Measurements from ENCODE around the gene CEP104.

The CEP104 gene

DNA sequence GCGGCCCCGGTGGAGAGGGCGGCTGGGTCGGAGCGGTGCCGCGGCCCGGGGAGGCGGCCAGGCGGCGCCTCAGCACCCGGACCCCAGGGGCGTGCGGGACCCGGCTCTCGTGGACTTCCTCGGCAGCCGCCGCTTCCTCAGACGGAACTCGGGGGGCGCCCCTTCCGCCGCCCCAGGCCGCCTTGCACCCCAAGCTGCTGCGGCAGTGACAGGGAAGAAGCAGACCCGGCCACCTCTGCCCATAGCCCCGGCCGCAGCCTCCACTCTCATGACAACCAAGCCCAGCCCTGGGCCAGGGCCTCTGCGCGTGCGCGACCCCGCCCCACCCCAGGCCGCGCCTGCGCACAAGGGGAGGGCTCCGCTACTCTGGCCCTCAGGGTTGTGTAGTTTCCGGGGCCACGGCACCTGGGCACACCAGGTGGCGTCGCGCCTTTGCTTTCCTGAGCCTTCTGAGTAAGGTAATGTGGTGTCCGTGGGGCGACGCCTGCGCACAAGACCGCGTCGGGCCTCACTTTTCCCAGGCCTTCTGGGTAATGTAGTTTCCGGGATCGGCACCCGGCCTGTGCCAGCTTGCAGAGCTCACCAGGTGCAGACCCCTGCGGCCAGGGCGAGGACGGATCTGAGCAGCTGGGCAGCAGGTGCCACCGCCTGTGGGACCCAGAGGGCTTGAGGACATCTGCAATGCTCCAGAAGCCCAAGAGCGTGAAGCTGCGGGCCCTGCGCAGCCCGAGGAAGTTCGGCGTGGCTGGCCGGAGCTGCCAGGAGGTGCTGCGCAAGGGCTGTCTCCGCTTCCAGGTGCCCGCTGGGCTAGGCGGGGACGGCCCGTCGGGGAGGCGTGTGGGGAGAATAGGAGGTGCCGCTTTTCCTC lies at the start of gene CEP104, which contains the start of gene DFFB:
Gene CEP104, minus strand, starts transcription at position 289 of the 868 bp plus-strand sequence. CDS start 4,804 bp downstream, outside the sequence.
Gene DFFB, plus strand, starts transcription at position 554 of the 868 bp plus-strand sequence. Its CDS starts 128 bp downstream, at position 682.
- DNase-seq, result peak; percentile 97 to 99 (median 98)

DNA sequence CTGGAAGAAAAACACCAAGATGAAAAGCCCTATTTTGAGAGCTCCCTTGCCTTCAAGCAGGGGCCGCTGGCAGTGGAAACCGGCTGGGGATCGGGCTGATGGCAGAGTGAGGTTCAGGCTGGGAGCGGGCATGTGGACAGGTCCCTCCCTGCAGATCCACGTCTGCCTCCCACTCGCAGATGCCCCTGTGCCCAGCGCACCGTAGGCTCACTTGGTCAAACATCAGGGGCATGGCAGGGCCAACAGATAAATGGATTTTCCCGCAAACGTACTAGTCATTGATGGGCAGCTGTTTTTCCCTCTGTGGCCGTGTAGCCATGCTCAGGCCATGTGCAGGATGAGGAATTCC lies 49.6 kb upstream of the CEP104 start:
- no peak for DNase-seq

DNA sequence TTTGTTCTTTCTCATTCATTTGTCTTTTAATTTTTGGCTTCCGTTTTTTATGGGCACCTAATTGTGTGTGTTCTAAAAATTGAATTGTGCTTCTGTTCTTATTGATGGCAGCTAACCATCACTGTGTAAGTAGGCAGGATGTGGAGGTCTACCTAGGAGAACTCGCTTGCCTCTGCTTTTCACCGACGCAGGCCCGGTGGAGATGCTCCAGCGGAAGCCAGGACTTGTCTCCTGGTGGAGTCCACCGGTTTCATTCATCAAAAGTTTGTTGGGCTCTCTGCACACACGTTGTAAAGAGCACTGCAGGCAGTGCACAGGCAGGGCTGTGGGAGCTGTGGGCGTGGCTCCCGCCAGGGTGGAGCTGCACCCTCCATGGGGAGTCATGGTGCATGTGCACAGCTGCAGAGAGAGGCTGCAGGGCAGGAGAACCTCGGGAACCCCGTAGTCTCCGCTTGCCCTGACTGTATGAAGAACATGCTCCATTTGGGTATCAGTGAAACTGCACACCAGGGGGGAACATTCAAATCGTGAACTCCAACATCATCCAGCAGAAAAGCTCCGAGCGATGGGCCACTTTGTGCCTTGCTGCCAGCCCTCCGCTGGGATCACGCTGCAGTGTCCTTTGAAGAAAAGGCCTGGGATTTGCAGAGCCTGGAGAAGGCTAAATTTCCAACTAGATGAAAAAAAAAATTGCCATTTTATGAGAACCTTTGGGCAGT lies 49.1 kb upstream of the CEP104 start:
- DNase-seq, result peak in 1 of 3 experiments; percentile 2

DNA sequence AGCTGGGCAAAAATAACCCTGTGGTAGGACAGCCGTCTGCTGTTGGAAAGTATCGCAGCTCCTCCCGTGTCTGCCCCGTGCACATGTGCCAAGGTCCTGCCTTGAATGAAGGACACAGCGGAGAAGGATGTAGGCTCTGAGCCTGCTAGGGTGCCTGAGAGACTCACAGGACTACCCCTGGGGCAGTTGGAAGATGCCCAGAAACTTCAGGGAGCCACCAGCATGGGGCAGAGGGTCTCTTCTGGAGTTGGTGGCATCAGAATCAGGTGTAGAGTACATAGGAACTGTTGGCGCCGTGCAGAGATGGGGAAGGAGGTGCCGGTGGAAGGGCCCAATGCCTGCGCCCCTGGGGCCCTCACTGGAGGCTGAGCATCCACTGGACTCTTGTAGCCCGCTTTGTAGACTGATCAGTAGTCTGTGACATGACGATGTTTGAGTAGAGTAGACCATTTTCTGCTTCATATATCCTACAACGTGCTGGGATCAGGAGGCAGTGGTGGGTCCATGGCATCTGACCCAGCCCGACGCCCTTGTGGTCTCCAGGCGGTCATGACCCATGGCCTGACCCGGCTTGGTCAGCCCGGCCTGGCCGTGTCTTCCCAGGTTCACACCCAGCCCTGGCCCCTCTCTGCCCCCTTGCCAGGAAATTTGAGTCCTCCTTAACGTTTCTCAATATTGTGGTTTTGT lies 48.4 kb upstream of the CEP104 start:
- no peak for DNase-seq

DNA sequence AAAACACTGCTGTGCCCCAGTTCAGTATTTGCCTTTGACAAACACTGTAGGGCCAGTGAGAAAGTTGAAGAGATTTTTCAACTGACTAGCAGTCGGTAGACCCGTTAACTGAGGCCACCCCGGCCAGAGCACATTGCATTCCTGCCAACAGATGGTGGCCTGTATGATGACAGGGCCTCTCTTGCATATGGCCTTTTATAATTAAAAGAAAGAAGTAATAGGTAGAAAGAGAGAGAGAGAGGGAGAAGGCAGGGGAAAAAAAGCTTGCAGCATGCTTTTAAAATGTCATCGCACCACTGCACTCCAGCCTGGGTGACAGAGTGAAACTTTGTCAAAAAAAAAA lies 47.8 kb upstream of the CEP104 start:
- no peak for DNase-seq

DNA sequence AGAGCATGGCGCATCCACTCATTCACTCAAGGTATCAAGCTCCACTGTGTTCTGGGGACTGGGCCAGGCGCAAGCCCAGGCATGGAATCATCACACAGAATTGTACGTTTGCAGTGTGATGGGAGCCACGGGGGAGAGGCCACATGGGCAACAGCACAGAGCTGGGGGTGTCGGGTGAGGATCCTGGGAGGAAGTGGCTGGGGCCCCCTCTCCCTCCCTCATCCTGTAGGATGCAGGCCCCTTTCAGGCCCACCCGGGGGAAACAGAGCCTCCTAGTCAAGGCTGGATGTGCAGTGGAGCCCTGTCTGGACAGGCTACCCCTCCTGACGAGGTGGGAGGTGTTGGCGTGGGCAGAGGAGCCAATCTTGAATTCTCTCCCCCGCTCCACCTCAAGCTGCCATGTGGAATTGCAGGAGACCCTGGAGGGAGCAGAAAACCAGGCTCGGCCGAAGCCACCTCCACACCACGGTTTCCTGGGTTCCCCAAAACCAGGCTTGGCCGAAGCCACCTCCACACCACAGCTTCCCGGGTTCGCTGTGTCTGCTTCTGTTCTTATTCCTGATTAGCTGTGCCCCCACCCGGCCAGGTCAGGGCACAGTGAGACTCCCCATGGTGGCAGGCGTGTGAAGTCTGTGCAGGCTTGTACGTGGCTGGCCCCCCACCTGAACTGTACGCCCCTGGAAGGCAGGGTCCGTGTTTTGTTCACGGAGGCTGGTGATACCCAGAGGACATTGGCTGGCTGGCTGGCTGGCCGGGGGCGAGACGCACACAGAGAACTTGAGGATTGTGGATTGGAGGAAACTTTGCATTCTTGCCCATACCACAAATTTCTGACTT lies 47.2 kb upstream of the CEP104 start:
- no peak for DNase-seq

DNA sequence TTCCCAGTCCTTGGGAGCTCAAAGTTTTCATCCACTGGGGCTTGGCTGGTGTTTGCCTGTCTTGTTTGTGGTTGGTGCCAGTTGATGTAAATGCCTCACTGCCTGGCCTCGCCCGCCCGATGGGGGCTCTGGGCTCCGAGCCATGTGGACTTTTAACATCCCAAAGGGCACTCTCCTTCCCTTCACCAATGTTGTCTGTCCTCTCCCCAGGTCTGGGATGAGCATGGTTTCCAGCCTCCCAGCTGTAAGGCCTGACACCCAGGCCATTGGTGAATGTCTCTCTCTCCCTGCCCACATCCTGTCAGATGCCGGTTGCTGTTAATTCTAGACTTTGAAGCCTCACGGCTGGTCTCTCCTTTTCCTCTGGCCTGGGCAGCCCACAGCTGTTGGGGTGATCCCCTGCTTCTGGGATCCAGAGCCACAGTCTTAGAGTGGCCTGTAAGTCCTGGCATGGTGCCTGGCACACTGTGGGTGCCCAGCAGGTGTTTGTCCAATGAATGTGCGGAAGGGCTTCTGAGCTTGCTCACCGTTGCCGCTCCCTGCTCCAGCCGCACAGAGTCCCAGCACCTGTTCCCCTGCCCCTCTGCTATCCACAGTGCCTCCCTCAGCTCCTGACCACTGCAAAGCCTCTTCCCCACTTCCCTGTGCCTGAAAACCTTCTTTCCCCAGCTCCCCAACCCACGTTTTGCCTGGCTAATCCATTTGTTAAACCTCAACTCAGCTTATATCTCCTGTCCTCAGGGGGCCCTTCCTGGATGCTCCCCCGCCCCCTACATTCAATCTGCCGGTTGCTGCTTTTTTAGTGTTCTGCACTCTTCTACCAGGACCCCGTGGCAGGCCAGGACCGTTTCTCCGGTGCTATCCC lies 46.4 kb upstream of the CEP104 start:
- DNase-seq, result peak in 2 of 3 experiments; percentile 63 to 83

DNA sequence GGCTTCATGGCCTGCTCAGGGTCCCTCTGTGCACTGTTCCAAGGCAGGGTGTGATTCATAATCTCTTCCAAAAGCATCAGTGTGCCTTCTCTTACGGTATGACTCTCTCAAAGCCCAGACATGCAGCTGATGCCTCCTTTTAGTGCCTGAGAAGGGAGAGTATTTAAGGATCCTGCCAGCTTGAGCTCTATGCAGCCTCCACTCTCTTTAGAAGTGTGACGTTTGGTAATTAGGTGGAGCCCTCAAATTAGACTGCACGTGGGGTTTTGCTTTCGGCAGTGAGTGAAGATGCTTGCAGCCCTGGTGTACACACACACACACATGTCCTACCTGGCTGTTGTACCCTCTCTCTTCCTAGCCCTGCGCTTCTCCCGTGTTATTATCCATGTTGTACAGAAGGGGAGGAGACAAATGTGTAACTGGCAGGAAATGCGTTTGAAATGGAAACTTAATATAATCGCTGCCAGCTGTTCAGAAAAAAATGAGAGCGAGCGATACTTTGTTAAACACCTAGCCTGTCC lies 45.6 kb upstream of the CEP104 start:
- DNase-seq, result peak in 1 of 3 experiments; percentile 42

DNA sequence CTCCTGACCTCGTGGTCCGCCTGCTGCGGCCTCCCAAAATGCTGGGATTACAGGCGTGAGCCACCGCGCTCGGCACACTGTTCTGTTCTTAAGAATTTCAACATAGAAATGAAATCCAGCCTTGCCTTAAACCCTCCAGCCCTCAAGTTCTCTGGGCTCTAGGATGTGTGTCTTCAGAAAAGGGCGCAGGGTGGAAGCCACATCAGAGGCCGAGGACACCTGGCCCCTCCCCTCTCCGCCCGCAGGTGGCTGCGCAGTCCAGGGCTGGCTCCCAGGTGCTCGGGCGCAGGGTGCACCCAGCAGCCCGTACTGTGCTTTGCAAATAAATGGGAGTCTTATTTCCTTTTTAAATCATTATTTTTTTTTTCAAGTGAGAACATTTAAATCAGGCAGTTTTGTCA lies 45.1 kb upstream of the CEP104 start:
- no peak for DNase-seq

DNA sequence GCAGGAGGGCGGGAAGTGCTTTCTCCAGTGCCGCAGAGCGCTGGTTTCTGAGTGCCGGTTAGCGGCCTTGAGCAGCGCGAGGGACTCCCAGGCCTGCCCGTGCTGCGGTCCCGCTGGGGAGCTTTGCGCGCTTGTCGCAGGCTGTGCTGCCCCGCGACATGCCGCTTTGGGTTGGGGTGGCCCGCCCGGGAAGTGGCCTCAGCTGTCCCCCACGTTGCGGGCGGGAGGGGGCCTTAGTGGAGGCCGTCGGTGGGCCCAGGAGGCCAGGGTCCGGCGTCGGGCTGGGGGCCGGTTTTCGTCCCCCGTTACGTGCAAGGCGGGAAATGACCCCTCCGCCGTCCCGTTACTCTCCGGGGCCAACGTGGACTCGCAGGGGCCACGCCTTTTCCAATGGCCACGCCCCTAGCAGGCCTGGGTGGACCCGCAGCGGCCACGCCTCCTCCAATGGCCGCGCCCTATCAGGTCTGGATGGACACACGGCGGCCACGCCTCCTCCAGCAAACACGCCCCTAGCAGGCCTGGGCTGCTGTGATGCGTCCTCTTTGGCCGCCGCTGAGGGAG lies 44.0 kb upstream of the CEP104 start:
- peak; percentile 90 to 96 (median 96) for DNase-seq

DNA sequence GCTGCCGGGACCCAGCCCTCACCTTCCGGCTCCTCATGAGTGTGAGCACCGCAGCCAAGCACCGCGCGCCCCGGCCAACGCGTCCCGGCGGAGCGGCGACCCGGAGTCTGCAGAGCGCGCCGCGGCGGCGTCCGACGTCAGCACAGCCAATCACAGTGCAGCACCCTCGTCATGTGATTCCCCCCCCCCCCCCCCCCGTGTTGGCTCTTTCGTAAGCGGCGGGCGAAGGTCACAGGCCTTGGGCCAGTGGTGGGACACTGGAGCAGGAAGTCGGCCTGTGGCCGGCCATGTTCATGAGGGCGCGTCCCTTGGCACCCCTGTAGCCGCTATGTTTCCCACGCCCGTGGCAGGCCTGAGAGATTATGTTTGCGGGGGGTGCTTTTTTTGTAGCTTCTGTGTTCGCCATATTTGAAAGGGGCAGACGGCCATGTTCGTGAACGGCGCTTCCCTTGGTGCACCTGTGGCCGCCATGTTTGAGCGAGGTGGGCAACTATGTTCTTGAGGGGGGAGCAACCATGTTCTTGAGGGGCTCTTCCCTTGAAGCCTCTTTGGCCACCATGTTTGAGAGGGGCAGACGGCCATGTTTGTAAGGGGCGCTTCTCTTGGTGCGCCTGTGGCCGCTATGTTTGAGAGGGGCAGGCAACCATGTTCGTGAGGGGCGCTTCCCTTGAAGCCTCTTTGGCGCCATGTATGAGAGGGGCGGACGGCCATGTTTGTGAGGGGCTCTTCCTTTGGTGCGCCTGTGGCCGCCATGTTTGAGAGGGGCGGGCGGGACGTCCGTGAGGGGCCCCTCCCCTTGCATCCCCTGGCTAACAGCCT lies 43.3 kb upstream of the CEP104 start, which contains the start of gene C1orf174:
Gene C1orf174, minus strand, starts transcription at position 123 of the 819 bp plus-strand sequence. Its CDS starts 86 bp downstream, at position 37.
- peak; percentile 97 to 99 (median 97) for DNase-seq

DNA sequence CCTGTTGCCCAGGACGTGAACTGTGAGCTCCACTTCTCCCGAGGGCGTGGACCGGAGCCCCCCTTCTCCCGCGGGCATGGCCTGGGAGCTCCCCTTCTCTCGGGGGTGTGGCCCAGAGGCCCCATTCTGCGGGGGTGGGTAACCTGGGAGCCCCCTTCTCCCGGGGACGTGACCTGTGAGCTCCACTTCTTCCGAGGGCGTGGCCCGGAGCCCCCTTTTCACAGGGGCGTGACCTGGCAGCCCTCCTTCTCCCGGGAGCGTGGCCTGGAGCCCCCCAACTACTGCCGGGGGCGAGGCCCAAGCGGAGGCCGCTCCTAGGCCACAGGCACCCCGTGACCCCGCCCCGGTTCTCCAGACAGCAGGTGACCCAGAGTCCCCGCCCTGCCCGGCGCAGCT lies 42.7 kb upstream of the CEP104 start:
- peak in 2 of 3 experiments; percentile 31 to 63 for DNase-seq

DNA sequence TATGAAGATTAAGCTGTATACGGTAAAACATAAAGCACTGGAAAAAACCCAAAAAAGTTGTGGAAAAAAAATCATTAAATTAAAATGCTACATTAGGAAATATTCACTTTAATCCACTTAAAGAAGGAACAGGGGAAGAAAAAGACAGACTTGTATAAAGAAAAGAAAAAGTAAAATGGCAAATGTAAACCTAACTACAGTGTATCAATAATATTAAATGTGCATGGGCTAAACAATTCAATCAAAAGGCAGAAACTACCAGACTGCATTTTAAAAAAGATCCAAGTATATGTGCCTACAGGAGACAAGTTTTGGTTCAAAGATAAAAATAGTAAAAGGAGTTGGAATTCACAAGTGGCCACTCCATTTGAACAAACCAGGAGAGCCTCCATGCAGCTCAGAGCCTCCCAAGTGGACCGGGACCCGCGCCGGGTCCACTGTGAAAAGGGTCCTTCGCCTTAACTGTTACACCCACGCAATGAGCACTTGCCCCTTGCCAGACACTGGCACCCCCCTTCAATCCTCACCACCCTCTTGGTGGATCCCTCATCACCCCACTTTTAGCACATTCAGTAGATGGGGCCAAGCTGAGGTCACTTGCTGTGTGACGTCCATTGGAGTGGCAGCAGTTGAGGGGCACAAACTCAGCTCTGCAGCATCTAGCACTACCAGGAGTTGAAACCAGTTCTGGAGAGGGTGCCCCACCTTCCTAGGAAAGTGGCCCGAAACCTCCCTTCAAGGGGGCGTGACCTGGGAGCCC lies 42.2 kb upstream of the CEP104 start:
- DNase-seq, result no peak

DNA sequence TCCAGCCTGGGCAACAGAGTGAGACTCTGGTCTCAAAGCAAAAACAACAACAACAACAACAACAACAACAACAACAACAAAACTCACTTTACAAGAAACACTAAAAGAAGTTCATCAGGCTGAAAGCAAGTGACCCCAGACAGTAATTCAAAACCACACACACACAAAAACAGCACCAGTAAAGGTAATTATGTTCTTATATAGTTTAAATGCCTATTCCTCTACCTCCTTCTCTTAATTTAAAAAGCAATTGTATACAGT lies 41.4 kb upstream of the CEP104 start:
- no peak for DNase-seq

DNA sequence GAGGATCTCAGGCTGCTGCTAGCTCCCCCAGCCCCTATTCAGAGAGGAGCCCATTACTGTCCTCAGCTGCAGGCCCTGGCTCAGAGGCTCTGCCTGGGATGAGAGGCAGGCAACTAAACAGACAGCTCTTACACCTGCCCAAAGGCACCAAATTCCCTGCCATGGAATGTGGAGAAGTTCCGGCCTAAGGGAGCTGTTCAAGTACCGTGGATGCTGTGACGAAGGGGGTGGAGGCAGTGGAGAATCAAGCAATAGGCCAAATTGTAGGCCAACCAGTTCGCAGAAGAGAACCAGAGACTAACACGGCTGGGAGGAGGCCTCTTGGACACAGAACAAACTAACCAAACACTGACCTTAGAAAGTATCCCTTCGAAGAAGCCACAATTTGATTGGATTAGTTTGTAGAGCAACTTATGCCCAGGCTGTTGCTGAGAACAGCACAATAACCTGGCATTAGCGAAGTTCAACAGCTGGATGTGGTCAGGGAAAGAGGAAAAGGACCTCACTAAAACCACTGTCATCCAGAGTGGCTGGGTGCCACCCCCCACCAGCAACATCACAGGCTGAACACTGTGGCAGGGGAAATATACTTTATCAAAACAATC lies 39.5 kb upstream of the CEP104 start:
- no peak for DNase-seq

DNA sequence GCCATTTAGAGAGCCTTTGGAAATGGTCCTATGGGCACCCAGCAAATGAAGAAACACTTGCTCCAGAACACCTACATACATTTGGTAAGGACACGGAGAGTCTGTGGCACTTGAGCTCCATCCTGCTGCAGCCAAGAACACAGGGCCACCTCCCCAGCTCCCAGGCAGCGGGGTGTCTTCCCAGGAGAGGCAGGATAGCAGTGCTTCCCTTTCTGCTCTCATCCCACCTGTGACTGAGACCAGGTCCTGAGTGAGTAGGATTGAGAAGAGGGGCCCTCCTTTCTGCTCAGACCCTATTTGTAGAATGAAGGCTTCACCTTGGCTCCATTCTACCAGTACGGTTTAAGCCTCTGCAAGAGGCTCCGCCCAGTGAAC lies 38.9 kb upstream of the CEP104 start:
- no peak for DNase-seq

DNA sequence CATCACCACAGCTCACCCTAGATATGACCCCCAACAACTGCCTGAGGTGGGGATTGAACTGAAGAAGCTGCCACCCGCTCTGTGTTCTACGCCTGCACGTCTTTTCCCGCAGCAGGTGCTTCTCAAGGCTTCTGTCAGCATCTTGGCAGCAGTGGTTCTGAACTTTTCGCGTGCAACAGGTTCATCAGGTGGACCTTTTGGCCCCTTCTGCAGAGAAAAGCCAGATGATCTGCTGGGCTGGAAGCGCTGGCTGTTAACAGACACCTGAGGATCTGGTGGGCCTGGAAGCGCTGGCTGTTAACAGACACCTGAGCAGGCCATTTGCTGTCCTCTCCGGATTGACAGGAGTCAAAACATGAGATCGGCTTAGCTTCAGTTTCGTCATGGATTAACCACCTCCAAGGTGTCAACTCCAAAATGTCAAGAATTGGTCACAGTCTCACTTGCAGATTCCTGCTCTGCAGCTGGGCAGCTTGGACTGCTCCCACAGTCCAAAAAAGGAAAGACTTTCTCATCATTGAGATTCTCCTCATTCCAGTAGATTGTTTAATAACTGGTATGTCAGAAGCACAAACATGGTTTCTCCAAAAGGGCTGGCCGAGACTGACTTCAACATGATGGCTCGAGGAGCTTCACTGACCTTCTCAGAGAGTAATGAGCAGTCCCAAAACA lies 38.4 kb upstream of the CEP104 start:
- DNase-seq, result no peak

DNA sequence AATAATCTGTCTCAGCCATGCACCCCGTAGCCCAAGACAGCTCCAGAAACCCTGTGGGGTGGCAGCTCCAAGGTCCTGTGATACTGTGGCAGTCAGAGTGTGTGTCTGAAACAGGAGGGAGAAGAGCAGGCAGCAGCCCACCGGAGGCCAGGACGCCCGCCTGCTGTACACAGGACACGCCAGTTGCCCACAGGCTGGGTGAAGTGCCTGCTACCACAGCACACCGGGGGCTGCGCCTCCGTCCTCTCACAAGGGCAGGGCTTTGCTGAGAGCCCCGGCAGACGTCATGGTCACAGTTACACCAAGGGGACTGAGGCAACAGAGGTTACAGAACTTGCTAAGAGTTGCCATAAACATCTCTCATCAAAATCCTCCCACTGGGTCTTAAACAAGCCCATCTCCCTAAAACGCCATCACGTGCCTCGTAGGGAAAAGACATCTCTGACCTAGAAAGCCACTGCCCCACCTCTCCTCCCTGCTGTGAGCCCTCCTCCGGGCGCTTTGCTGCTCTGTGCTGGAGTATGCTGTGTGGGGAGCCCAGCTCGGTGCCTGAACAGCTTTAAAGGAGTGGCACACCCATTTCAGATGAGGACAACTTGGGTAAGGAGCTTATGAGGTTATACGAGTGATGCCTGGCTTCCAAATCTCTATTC lies 37.7 kb upstream of the CEP104 start:
- DNase-seq, result no peak

All from NCI-H1417 (cell line).